K562 (cell line): ENCODE results near the gene FAM240A. TPM values are rescaled to one million over a fixed set of nuclear protein-coding genes. Genes with fewer than 3 reads are reported as not detected.
A peak's percentile ranks its signal among the peaks of the same experiment; 100 is the strongest.

Experiments
- ATAC-seq: fragments of 200-7000 bp; cut with Tn5 transposase; 3 replicates; pipeline ENCODE4 v1.9.1; 2020; ENCODE audit warnings: moderate library complexity
- BruUV-seq: library from RNA; stranded (reverse); fragments of 400-500 nt; replicated peaks from 2 replicates; lab custom pipeline; 2021; lab: Mats Ljungman, UMichigan
- CTCF ChIA-PET: fragments of 300-600 bp; formaldehyde crosslinking; extraction: SDS; loops from one replicate; lab custom pipeline; 2021; ENCODE audit warnings: low intra/inter-chr PET ratio; lab: Yijun Ruan, JAX
- POLR2A ChIA-PET: fragments of 300-600, 350-650 bp; sonication (Branson Sonifier 250); formaldehyde crosslinking; extraction: SDS; loops from one replicate; lab custom pipeline; 2021; ENCODE audit warnings: antibody characterized with exemption, inconsistent platforms; lab: Yijun Ruan, JAX
- DNase-seq, 4 experiments: peaks; one replicate each; pipeline versions ENCODE4 v3.0.0 to v3.0.0-alpha.2; 2011 to 2018; ENCODE audit warnings: low spot score in 3 of 4, mixed read lengths in 3 of 4; ENCODE audit errors: extremely low read depth in 1 of 4
- FAIRE-seq: peaks from 2 replicates; lab custom pipeline; 2011; peaks lifted over from hg19 to GRCh38; lab: Jason Lieb, UNC
- H2AFZ ChIP-seq: 2 replicates; pipeline ENCODE4 v1.6.0; 2011; ENCODE audit warnings: low read depth, low read length, control low read depth, inconsistent platforms
- H3K27ac ChIP-seq: fragments of 200-600 bp; 3 replicates; pipeline ENCODE4 v1.8.0; 2011; ENCODE audit warnings: low read depth, mild to moderate bottlenecking, control low read depth, inconsistent platforms, low read length, moderate library complexity, mixed read lengths; ENCODE audit errors: extremely low read depth
- H3K27me3 ChIP-seq, 2 experiments: fragments of 300-600 bp in 1 of 2; 2 replicates in 1 of 2; 3 replicates in 1 of 2; pipeline versions ENCODE4 v1.6.0 to v1.8.0; 2011; ENCODE audit warnings: inconsistent platforms in 2 of 2, low read length in 2 of 2, mild to moderate bottlenecking in 1 of 2, mixed read lengths in 1 of 2, moderate library complexity in 1 of 2; ENCODE audit not compliant: control insufficient read depth in 2 of 2, insufficient read depth in 2 of 2
- H3K36me3 ChIP-seq: fragments of 300-600 bp; 3 replicates; pipeline ENCODE4 v1.8.0; 2011; ENCODE audit warnings: mild to moderate bottlenecking, low read length, inconsistent platforms; ENCODE audit not compliant: control insufficient read depth, insufficient read depth
- H3K4me1 ChIP-seq, 2 experiments: fragments of 200-600 bp in 1 of 2; replicated peaks in 1 of 2; 2 replicates in 1 of 2; 3 replicates in 1 of 2; pipeline versions ENCODE4 v1.5.1 to v1.8.0; 2011; ENCODE audit warnings: inconsistent platforms in 2 of 2, low read length in 2 of 2, mild to moderate bottlenecking in 1 of 2, mixed read lengths in 1 of 2, moderate library complexity in 1 of 2; ENCODE audit not compliant: control insufficient read depth in 2 of 2, insufficient read depth in 2 of 2
- H3K4me2 ChIP-seq: 2 replicates; pipeline ENCODE4 v1.6.1; 2011; ENCODE audit warnings: low read length, control low read depth, inconsistent platforms, mixed read lengths; ENCODE audit not compliant: insufficient read depth
- H3K4me3 ChIP-seq: fragments of 200-600 bp; sonication (generic), shearing (Covaris generic); 2 replicates; pipeline ENCODE4 v1.5.1; 2016; ENCODE audit warnings: control low read depth, inconsistent platforms
- H3K79me2 ChIP-seq: fragments of 200-600 bp; 3 replicates; pipeline ENCODE4 v1.8.0; 2011; ENCODE audit warnings: low read length, inconsistent platforms; ENCODE audit not compliant: control insufficient read depth, insufficient read depth
- H3K9ac ChIP-seq, 2 experiments: 2 replicates each; pipeline versions ENCODE4 v1.6.0 to v1.6.1; 2011; ENCODE audit warnings: low read depth in 2 of 2, low read length in 2 of 2, control low read depth in 1 of 2, inconsistent platforms in 1 of 2, mild to moderate bottlenecking in 1 of 2, mixed read lengths in 1 of 2; ENCODE audit not compliant: insufficient read depth in 1 of 2
- H3K9me1 ChIP-seq: one replicate; pipeline ENCODE4 v1.6.0; 2011; ENCODE audit warnings: inconsistent platforms, mild to moderate bottlenecking, low read length, moderate library complexity; ENCODE audit not compliant: control insufficient read depth, insufficient read depth
- H3K9me3 ChIP-seq: replicated peaks from 2 replicates; pipeline ENCODE4 v1.5.1; 2011; ENCODE audit warnings: low read depth, low read length, inconsistent platforms; ENCODE audit not compliant: control insufficient read depth, insufficient read depth
- H4K20me1 ChIP-seq: replicated peaks from 2 replicates; pipeline ENCODE4 v1.6.1; 2011; ENCODE audit warnings: low read length, inconsistent platforms, mixed read lengths; ENCODE audit not compliant: control insufficient read depth, insufficient read depth
- CEBPG ChIP-seq, 3 experiments: fragments of 200-800 bp in 1 of 3; sonication (Bioruptor generic) in 1 of 3; sonication (generic) in 1 of 3; formaldehyde crosslinking in 1 of 3; IDR thresholded peaks in 2 of 3; conservative IDR thresholded peaks in 1 of 3; 2 replicates each; pipeline versions ENCODE4 v1.6.1 to v1.8.0; 2016 to 2022; ENCODE audit warnings: missing compliant biosample characterization in 2 of 3, missing genetic modification characterization in 2 of 3, mild to moderate bottlenecking in 1 of 3, missing genetic modification reagents in 1 of 3
- CREM ChIP-seq: IDR thresholded peaks from 2 replicates; pipeline ENCODE4 v1.6.1; 2014; ENCODE audit warnings: antibody characterized with exemption, low read depth
- HNRNPLL ChIP-seq: fragments of 200-400 bp; formaldehyde crosslinking; IDR thresholded peaks from 2 replicates; pipeline ENCODE4 v1.6.1; 2017; ENCODE audit warnings: low read length, low read depth, mild to moderate bottlenecking; ENCODE audit not compliant: poor library complexity, severe bottlenecking
- KHSRP ChIP-seq: fragments of 450-650 bp; IDR thresholded peaks from 2 replicates; pipeline ENCODE4 v1.6.1; 2017
- TCFL5 ChIP-seq: fragments of 250-450 bp; sonication (Bioruptor Pico); conservative IDR thresholded peaks from 2 replicates; pipeline ENCODE4 v1.6.1; 2021; ENCODE audit warnings: mild to moderate bottlenecking, moderate library complexity, matching md5 sums
- YBX1 ChIP-seq: fragments of 450-650 bp; IDR thresholded peaks from 2 replicates; pipeline ENCODE4 v1.7.1; 2016; ENCODE audit warnings: mild to moderate bottlenecking
- WGBS: fragments of 100-300 bp; shearing (Covaris generic); methylation state at CpG from one replicate; pipeline ENCODE4 v1.1.6; 2016; ENCODE audit warnings: low coverage, mixed read lengths; ENCODE audit not compliant: insufficient coverage; ENCODE audit errors: missing lambda C conversion rate; 5-methylcytosine and 5-hydroxymethylcytosine counted together
- in situ Hi-C: fragments of 300-500 bp; cut with MboI; formaldehyde crosslinking; loops from 4 replicates; pipeline ENCODE4 v1.15.0; 2018; ENCODE audit warnings: inconsistent platforms, mixed read lengths
- intact Hi-C: fragments of 100-400 bp; cut with micrococcal nuclease; formaldehyde crosslinking; loops from 2 replicates; pipeline ENCODE4 v1.14.2; 2022
- polyA plus RNA-seq, 8 experiments: library from polyadenylated mRNA; depleted of rRNA in 4 of 8; stranded (reverse) in 5 of 8; unstranded in 3 of 8; fragments of >200 nt; fragmentation: Nextera tagmentation in 2 of 8; fragmentation: Illumina TruSeq in 1 of 8; extraction: Ambion mirVana in 2 of 8; extraction: Trizol in 1 of 8; gene quantifications; 2 replicates each; pipeline versions ENCODE4 v1.2.1 to v1.2.3, GENCODE V29; 2011 to 2014; ENCODE audit warnings: inconsistent platforms in 1 of 8, missing spikeins in 1 of 8
- total RNA-seq, 7 experiments: library from RNA; depleted of rRNA in 6 of 7; stranded (reverse); fragments of >200 nt in 6 of 7; fragmentation: Illumina TruSeq in 2 of 7; extraction: Trizol in 2 of 7; gene quantifications; 2 replicates each; pipeline versions ENCODE4 v1.2.1 to v1.2.3, GENCODE V29; 2011 to 2021; ENCODE audit warnings: low replicate concordance in 1 of 7

The FAM240A gene
- total and polyA plus RNA-seq, 9 of the 15 experiments (the other 6 are each of a cell fraction or from before 2014, with no cell fraction given) = not detected

DNA sequence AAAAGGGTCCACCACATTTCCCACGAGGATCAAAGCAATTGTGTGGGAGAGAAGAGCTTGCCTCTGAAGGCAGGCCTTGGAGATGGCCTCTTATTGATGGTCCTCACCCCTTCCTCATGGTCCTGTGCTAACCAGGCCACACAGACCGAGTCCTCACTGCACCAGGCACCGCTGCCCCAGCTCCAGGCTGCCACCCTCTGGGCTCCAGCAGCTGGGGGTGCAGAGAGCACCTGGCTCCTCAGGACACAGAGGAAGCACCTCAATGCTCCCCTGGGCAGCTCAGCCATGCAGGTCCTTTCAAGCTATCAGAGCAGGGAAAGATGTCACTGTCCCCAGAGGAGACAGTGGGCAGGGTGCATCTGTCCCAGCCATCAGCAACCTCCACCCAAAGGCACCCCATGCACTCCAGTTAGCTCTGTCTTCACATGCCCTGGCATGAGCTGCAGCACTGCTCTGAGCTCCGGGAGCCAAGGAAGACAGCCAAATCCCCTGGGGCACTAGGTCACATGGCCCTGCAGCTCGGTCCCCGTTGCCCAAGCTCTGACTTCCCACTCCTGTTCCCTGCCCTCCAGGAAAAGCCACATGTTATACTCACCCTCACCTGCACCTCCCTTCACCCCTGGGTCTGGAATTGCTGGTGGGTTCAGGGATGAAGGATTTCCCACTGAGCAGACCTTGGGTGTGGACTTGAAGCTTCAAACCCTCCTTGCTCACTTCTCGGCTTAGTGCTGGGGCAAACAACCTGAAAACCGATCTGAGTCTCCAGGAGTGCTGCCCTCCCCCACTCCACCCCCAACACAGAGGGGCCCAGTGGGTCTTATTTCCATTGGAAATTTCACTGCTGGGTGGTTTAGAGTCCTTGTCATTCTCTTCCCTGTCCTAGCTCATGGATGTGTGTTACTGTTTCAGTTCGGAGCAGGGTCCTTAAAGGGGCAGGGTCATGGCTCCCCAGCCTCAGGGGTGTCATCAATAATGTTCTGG lies 48.5 kb downstream of the FAM240A start:
- Histone ChIP-seq H4K20me1 (peaks cover 11% of the 10 kb centered on the region; the same call in 1 of the 2 replicates), H2AFZ (no peak overlapping the region), H3K9me1 (no peaks in the 10 kb centered on the region), H3K79me2 (no peaks in the 10 kb centered on the region), H3K27me3 (peaks cover 28 to 84% of the 10 kb centered on the region in 2 experiments), H3K36me3 (no peaks in the 10 kb centered on the region), H3K9ac (no peak overlapping the region), H3K4me2 (no peak overlapping the region), H3K27ac (no peak overlapping the region), H3K9me3 (no peaks in the 10 kb centered on the region), H3K4me3 (no peak overlapping the region), H3K4me1 (no peaks in the 10 kb centered on the region)
- BruUV-seq = no TSS peak
- DNase-seq (peak in 1 of 4 experiments; percentile 6), ATAC-seq (no peak), FAIRE-seq (no peak)
- 4% methylated on average over 9 of the region's 9 CpGs for WGBS
- intact Hi-C loops (no loop called here), in situ Hi-C loops (no loop called here)
- POLR2A ChIA-PET = interaction anchor here (0.6 to 1.7 kb wide), 2 partner anchors 10 to 296 kb away, joined by 3 to 4 read pairs; no protein-coding TSS in a partner anchor
- CTCF ChIA-PET = no interaction called here
- TF ChIP-seq YBX1 (no peak), CREM (no peak), HNRNPLL (no peak), KHSRP (no peak), TCFL5 (CRISPR knock-in tag) (no peak), CEBPG (CRISPR knock-in tag; IDR thresholded peaks at IDR 0.05) (no peak), CEBPG (tag; conservative IDR thresholded peaks at IDR 0.05 in 1 of 2, IDR thresholded peaks at IDR 0.05 in 1 of 2) (no peak)
- TF ChIP-seq, all 486 proteins: peak for 0
